AML-193 (cell line): ENCODE measurements around the gene OSBPL5.
A peak's percentile ranks its signal among the peaks of the same experiment; 100 is the strongest.

Experiments
- DNase-seq, 2 experiments: peaks; one replicate each; lab custom pipeline; 2025; lab: John Stamatoyannopoulos, UW

Gene OSBPL5, protein sequence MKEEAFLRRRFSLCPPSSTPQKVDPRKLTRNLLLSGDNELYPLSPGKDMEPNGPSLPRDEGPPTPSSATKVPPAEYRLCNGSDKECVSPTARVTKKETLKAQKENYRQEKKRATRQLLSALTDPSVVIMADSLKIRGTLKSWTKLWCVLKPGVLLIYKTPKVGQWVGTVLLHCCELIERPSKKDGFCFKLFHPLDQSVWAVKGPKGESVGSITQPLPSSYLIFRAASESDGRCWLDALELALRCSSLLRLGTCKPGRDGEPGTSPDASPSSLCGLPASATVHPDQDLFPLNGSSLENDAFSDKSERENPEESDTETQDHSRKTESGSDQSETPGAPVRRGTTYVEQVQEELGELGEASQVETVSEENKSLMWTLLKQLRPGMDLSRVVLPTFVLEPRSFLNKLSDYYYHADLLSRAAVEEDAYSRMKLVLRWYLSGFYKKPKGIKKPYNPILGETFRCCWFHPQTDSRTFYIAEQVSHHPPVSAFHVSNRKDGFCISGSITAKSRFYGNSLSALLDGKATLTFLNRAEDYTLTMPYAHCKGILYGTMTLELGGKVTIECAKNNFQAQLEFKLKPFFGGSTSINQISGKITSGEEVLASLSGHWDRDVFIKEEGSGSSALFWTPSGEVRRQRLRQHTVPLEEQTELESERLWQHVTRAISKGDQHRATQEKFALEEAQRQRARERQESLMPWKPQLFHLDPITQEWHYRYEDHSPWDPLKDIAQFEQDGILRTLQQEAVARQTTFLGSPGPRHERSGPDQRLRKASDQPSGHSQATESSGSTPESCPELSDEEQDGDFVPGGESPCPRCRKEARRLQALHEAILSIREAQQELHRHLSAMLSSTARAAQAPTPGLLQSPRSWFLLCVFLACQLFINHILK

DNA sequence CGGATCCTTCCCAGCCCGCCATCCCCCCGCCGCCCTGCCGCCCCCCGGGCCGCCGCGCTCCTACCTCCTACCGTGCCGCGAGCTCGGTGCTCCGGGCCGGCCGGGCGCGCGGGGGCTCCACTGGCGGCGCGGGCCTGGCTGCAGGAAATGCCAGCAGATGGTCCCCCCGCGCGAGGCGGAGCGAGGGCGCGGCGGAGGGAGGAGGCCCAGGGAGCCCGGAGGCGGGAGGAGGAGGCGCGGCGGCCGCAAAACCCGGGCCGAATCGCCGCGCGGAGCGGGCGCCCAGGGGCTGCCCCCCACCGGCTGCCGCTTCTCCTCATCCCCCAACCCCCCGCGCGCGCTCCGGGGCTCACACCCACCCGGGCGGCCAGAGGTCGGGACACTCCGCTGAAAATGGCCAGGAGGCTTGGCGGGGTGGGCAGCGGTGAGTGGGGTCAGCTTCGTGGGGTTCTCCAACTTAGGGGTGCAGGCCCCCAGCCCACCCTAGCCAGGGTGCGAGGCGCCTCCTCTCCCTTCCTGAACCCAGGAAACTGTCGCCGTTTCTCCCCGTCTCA, at the start of gene OSBPL5:
TSS of gene OSBPL5 (minus strand) at position 159 of the 554 bp plus-strand sequence. CDS start 36,162 bp downstream, outside the sequence.
- DNase-seq = peak; percentile 29 to 41

DNA sequence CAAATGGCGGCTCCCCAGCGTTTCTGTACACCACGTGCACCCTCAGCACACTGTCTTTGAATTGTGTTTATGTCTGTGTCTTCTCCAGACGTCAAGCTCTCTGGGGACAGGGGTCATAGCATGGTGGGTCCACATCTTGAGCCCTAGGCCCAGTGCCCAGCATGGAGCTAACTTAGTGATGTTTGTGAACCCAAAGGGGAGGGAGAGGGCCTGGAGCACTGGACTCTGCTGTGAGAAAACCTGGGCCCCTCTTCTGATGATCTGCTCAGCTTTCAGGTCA, 49.2 kb upstream of the OSBPL5 start:
- DNase-seq = no peak

DNA sequence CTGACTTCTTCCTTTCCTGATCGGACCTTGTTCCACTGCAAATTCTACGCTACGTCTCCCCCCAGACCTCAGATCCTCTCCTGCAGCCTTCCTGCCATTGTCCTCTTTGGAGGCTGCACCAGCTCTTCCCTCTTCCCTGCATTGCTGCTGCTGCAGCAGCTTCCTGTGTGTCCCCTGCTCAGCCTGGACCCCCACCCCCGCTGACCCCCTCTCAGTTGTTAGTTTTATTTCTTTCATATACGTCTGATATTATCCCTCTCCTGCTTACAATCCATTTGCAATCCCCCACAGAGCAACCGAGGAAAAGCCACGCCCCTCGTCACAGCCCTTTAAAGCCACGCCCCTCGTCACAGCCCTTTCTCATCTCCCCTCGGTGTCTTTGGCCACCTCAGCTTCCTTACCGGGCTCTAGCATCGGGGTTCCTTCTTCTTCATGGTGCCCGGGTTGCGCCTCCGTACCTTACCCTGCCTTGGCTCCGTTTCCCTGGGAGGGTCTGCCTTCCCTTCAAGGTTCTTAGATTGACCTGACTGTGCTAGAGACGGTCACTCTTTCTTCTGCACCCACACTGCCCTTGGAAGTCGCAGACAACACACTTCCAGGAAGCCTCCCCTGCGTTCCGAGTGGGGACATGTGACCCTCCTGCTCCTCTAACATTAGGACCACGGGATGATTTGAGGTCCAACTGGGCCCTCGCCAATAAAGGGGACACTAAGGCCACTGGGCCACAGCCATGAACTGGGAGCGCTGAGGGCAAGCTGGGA, 48.7 kb upstream of the OSBPL5 start:
- no peak for DNase-seq

DNA sequence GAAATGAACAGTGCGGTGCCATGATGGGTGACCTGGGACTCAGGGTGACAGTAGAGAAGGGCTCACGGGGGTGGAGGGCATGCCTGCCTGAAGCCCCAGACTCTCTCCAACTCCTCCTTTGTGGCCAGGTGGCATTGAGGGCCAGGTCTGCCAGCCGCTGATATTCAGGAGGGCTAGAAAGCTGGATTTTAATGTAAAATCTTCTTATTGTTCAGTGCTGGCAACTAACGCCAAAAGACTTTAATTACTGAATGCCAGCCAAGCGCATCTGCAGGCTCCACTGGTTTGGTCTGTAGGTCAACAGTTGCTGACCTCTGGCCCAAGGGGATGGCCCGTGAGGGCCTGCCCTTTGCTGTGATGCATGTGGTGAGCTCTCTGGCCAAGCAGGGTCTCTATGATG, 43.2 kb upstream of the OSBPL5 start:
- no peak for DNase-seq

DNA sequence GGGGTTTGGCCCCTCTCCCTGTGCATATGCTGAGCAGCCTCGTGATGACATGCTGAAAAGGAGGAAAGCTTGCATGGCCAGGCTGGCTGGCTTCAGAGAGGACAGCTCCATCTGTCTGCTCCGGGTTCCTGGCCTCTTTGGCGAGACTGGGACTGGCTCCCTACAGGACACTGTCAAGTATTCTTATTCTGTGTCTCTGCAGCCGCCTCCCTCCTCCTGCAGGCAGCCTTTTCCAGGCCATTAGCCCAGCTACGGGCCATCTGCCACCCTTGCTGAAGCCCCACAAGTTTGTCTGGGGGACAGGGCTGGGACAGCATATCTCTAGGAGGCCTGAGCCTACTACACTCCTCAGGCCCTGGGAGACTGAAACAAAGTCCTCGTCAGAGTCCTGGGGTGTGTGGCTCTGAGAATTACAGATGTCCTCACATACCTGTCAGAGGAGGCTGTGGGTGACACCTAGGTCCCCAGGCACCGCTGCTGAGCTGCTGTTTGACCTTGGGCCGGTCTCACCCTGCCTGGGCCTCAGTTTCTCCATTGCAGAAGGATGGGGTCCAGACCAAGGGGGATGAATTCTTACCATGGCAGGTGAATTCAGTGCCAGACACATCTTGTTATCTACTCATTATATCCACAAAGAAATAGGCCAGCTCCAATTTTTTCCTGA, 42.5 kb upstream of the OSBPL5 start:
- DNase-seq = no peak

DNA sequence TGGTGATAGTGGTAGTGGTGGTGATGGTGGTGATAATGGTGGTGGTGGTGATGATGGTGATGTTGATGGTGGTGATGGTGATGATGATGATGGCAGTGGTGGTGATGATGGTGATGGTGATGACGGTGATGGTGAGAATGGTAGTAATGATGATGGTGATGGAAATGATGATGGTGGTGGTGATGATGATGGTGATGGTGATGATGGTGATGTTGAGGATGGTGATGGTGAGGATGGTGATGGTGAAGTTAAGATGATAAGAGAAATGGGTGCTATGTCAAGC, 41.8 kb upstream of the OSBPL5 start:
- no peak for DNase-seq

DNA sequence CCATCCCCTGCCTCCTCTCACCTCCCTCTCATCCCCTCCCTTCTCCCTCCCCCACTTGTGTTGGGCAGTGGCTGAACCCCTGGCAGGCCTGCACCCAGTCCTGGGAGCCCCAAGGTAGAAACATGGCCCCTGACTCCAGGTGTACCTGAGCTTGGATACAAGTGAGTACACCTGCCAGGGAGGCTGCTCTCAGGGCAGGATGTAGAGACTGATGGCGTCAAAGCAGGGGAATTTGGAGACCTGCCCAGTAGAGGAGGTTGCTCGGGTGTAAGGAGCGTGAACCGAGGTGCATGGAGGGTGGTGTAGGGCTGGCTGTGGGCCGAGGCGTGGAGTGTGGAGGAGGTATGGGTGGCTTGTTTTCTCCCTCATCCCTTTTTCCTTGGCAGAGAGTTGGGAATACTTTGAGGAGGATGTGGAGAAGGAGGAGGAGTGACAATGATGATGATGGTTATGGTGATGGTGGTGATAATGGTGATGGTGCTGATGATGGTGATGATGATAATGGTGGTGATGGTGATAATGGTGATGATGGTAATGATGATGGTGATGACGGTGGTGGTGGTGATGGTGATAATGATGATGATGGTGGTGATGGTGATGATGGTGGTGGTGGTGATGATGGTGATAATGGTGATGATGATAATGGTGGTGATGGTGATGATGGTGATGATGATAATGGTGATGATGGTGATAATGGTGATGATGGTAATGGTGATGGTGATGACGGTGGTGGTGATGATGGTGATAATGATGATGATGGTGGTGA, 41.2 kb upstream of the OSBPL5 start:
- no peak for DNase-seq

DNA sequence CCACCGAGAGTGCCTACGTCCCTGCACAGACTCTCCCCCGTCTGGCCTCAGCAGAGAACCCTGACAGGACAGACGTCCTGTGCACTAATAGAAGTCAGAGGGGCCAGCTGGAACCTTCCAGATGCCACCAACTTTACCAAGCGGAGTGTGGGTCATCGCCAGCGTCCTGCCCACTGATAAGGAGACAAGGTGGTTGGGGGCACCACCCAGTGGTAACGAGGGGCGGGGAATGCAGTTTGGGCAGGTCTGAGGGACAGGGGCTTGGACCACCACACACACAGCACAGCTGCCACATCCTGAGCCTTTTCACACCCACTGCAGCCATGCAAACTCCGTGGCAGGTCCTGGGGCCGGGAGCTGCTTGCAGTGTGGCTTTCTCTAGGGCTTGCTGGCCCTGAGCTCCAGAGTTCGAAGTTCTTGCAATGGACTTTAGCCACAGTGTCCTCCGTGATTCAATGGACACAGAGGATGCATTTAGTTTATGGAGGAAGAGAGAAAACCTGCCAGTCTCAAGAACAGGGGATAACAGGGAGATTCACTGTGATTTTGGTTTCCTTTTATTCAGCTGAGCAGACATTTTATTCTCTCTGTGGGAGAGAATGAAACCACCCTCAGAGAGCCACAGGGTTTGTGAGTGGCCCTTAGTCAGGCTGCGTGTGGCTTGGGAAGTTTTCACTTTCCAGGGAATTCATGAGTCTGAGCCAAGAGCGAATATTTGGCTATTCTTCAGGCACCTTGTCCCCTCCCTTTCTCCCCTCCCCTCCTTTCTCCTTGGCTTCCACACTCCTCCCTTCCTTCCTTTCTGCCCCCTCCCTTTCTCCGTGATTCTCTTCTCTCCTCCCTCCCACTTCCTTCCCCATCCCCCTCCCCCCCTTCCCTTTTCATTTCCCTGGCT, 40.4 kb upstream of the OSBPL5 start:
- DNase-seq = no peak

DNA sequence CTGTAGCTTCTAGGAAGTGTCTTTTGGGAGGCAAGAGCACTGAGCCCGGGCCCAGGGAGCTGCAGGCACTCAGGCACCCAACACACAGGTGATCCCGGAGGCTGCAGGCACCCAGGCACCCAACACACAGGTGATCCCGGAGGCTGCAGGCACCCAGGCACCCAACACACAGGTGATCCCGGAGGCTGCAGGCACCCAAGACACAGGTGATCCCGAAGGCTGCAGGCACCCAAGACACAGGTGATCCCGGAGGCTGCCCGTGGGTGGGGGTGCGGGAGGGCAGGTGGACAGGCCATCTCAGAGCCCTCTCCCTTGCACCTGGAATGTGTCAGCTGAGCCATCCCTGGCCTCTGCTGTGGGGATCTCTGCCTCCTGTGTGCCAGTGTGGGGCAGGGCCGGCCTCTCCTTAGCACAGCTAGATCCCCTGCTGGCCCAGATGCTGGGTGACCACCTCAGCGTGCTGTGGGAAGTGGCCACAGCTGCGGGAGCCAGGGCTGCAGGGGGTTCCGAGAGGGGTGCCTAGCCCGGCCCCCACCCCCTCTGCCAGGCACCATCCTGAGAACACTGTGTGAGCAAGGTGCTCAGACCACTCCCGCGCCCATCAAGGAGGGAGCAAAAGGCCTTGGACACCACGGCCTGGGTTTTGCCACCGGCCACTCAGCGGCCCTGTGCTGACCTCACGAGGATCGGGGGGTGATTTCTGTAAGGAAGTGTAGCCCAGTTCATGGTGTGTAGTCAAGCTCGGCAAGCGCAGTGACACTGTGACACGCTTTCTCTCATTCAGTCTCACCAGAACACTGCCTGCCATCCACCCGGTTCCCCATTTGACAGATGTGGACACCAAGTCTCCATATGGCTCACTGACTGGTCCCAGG, 39.3 kb upstream of the OSBPL5 start:
- DNase-seq = no peak

DNA sequence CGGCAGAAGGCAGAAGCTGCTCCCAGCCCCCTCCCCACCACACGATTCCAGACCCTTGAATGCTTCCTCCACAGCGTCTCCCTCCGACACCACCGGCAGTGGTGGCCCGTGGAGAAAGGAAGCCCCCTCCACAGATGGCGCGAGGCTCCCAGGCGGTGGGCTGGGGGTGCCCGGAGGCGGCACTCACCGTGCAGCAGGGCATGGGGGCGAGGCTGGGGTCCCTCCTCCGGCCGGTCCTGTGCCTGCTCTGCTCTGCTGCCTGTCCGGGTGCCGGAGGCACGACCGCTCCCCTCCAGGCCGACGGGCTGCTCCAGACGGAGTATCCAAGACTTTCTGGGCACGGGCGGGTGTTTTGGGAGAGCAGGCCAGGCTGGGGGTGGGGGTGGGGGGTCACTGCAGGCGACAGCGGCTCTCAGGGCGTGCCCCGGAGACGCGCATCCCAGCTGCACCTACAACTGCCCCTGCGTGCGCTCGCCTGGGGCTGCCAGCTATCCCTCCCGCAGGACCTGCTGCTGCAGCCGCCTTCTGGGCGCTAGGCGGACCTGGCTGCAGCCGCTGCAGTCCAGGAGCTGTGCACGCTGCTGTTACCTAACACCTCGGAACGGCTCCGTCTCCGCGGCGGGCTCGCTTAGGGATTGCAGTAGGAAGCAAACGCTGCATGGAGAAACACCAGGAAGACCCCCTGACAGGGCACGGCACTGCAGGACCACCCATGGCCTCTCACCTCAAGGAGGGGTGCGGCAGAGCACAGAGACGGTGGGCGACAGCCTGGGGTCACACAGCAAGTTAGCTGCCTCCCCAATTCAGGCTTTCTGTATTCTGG, 38.3 kb upstream of the OSBPL5 start:
- DNase-seq = no peak

DNA sequence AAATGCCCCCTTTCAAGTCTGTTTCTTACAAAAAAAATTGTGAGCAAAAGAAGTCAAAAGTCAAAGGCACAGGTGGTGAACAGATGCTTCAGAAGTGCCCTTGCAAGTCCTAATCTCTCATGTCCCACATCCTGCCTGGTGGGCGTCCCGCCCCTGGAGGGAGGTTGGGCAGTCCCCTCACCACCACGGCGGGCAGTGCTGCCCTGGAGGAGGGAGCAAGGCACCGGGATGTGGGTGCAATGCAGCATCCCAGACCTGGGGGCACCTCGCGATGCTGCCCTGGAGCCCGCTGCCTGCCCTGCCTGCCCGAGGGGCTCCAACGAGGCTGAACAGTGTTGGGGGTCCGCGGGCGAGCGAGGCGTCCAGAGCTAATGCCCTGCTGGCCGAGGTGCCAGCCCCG, 37.6 kb upstream of the OSBPL5 start:
- no peak for DNase-seq

DNA sequence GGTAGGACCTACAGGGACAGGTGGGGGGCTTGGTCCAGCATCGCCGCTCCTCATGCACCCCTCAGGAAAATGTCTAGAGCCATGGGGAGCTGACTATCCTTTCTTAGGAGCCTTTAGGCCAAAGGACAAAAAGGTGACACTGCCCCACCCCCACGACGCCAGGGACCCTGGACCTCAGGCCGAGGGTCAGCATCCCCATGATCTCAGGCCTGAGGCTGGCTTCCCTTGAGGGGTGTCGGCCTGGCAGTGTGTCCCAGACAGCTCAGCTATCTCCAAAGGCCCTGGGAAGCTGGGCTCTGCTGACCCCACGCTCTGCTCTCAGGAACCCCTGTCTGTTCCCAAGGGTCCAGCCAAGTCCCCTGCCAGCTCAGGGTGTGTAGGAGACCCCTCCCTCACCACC, 37.2 kb upstream of the OSBPL5 start:
- no peak for DNase-seq

DNA sequence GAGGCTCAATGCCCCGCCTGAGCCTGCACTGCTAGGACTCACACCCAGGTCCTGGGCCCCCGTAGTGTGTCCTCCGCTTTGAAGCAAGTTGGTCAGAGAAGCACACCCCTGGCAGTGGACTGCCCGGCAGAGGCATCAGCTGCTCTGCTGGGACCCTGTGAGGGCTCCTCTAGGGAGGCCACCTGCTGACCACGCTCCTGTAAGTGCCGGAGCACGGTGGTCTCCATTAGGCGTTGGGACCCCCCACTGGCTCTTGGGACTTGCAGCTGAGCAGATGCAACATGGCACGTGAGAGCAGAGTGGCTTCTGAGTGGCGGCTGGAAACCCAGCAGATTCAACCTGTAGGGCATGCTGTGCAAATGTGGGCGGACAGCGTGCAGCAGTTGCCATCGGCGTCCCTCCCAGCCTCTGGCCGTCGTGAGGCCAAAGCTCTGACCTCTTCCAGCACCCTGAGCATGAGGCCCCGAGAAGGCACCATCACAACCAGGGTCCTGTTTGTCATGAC, 36.6 kb upstream of the OSBPL5 start:
- DNase-seq = no peak

DNA sequence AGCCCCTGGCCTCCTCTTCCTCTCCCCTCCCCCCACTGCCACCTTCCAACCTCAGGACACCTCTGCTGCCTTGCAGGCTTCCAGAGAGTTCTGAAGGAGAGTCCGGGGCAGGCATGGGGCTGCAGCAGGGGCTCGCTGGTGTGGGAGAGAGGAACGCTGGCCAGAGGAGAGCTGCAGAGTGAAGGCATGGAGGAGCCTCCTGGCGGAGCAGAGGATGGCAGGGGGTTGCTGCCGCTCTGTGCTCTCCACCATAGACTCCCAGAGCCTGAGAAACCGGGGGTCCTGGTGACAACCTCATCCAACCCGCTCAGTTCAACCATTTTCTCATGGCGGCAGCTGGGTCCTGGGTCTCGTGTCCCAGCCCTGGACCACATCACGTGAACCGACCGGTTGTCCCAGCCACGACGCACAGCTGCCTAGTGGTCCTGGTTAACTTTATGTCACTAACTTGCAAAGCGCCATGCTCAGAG, 36.0 kb upstream of the OSBPL5 start:
- no peak for DNase-seq

DNA sequence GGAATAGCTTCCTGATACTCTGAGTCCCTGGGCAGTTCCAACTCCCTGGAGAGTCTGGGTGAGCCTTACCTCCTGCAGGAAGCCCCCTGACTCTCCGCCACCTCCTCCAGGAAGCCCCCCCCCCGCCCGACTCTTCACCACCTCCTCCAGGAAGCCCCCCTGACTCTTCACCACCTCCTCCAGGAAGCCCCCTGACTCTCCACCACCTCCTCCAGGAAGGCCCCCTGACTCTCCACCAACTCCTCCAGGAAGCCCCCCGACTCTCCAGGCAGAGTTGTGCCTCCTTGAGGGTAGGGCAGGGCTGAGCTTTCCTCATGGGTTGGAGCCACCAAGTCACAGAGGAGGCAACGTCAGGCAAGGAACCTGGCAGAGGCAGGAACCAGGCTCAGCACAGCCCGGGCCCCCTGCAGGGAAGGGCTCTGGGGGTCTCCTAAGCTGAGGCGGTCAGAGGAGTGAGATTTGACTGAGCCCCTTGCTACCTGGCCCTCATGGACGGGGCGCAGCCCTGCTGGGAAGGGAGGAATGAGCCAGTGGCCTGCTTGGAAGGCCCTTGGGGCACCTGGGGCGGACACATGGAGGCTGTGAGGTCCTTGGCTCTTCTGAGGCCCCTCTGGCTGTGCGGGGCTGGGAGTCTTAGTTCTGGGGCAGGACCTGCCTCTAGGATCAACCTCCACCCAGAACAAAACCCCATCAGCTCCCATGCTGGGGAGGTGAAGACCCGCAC, 35.4 kb upstream of the OSBPL5 start:
- no peak for DNase-seq

DNA sequence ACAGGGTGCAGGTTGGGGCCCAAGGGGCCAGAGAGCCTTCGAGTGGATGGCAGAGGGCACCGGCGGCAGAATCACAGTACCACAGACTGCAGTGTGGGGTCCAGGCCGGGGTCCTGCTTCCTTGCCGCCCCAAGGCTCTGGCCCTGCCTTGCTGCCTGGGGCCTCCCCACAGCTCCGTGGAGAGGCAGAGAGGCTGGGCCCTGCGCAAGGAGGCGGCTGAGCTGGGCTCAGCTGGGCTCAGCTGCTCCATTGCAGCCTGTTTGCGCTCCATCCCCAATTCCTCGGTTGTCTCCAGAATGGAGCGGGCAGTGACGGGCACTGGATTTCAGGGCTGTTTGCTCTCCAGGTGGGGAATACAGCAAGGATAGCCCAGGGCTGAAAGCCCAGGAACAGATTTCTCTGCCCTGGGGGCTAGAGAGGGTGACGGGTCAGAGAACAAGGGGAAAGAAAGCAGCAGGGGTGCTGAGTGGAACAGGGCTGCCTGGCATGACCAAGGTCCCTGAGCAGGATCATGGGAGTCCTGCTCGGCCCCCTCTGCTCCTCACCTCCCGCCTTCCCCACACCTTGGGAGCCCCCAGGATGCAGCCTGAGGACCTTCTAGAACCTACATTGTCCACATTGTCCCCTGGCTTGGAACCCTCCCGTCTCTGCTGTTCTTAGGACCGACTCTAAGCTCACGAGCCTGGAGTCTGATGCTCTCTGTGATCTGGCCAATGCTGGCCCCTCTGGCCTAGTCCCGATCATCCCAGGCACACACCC, 34.6 kb upstream of the OSBPL5 start:
- no peak for DNase-seq

DNA sequence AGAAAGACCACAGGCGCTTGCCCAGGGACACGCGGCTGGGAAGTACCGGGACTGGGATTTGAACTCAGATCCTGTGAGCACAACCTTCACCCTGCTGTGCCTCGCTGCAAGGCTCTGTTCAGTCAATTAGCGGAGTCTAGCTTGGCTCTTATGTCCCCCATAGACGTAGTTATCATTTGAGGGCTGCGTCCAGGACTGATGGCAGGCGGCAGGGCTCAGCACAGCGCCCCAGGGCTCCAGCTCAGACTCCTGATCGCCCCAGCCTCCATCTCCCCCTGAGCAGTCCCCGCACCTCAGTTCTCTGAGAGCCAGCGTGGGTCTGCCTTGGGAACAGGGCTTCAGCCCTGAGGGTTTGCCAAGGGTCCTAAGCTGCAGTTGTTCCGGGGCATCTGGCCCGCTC, 33.7 kb upstream of the OSBPL5 start:
- no peak for DNase-seq
